ENCODE data around the gene RER1.

Gene RER1

GRCh38 chr1:2354511-2355372 is 36.9 kb upstream of the RER1 start:
- no peak for DNase-seq

- DNase-seq: no peak
Observed at GRCh38 chr1:2355373-2356261, 36.0 kb upstream of the RER1 start.

GRCh38 chr1:2356401-2356800 is 35.2 kb upstream of the RER1 start:
- no peak for DNase-seq

GRCh38 chr1:2356911-2357845 is 34.5 kb upstream of the RER1 start:
- DNase-seq: no peak

- DNase-seq: no peak
Observed at GRCh38 chr1:2358072-2358471, 33.6 kb upstream of the RER1 start.

GRCh38 chr1:2358651-2359640 is 32.7 kb upstream of the RER1 start:
- no peak for DNase-seq

GRCh38 chr1:2360588-2361364 is 30.9 kb upstream of the RER1 start:
- DNase-seq: no peak

- DNase-seq: no peak
Observed at GRCh38 chr1:2363847-2364513, 27.7 kb upstream of the RER1 start.

- DNase-seq: no peak
Observed at GRCh38 chr1:2368053-2368744, 23.4 kb upstream of the RER1 start.

GRCh38 chr1:2372551-2373490 is 18.8 kb upstream of the RER1 start:
- DNase-seq: no peak

- DNase-seq: no peak
Observed at GRCh38 chr1:2373551-2374251, 17.9 kb upstream of the RER1 start.

- DNase-seq: no peak
Observed at GRCh38 chr1:2374252-2375155, 17.1 kb upstream of the RER1 start.

- DNase-seq: no peak
Observed at GRCh38 chr1:2375246-2375922, 16.3 kb upstream of the RER1 start.

- DNase-seq: no peak
Observed at GRCh38 chr1:2375923-2376260, 15.7 kb upstream of the RER1 start.

GRCh38 chr1:2376261-2376741 is 15.3 kb upstream of the RER1 start:
- no peak for DNase-seq
